ENCODE results near the gene LITAF.
"Not testable (repeated sequence)": the region's sequence is repeated elsewhere in the genome, so short reads cannot be mapped to it uniquely, and the experiment has no call there.

Gene LITAF

GRCh38 chr16:11605891-11606290 is 19.2 kb upstream of the LITAF start:
- H3K9ac ChIP-seq (ENCODE audit: low read length) = no peak overlapping the region
- no peaks in the 10 kb centered on the region for H3K9me3 ChIP-seq (ENCODE audit: insufficient read depth, low read length)
- no peaks in the 10 kb centered on the region for H3K79me2 ChIP-seq (ENCODE audit: insufficient read depth, low read length)
- H2AFZ ChIP-seq (ENCODE audit: low read depth, low read length, severe bottlenecking) = no peak overlapping the region
- H3K36me3 ChIP-seq (ENCODE audit: low read length) = no peaks in the 10 kb centered on the region
- no peaks in the 10 kb centered on the region for H3F3A ChIP-seq (ENCODE audit: insufficient read depth)
- no peaks in the 10 kb centered on the region for H3K27me3 ChIP-seq (ENCODE audit: low read length)
- no peak overlapping the region for H3K4me2 ChIP-seq (ENCODE audit: low read depth, low read length, poor library complexity, severe bottlenecking)
- H4K20me1 ChIP-seq (ENCODE audit: low read depth, low read length) = no peaks in the 10 kb centered on the region
- H3K4me3 ChIP-seq (ENCODE audit: insufficient read depth, low read length, poor library complexity, severe bottlenecking) = no peak overlapping the region
- no peak overlapping the region for H3K27ac ChIP-seq (ENCODE audit: low read depth, low read length)
- TF ChIP-seq EZH2phosphoT487 (conservative IDR thresholded peaks at IDR 0.05; ENCODE audit: low read length) = no peak
- TF ChIP-seq CTCF (IDR thresholded peaks at IDR 0.05; ENCODE audit: insufficient read depth, low read length, poor library complexity, severe bottlenecking) = no peak
- H3K9me2 ChIP-seq (replicated peaks; ENCODE audit: insufficient read depth, low read length) = no peaks in the 10 kb centered on the region

- Histone ChIP-seq H3K27ac (ENCODE audit: low read depth, low read length) (no peak overlapping the region), H3K9ac (ENCODE audit: low read length) (no peak overlapping the region), H3K36me3 (ENCODE audit: low read length) (no peaks in the 10 kb centered on the region), H4K20me1 (ENCODE audit: low read depth, low read length) (no peaks in the 10 kb centered on the region), H3K27me3 (ENCODE audit: low read length) (no peaks in the 10 kb centered on the region), H3K9me3 (ENCODE audit: insufficient read depth, low read length) (no peaks in the 10 kb centered on the region), H3K79me2 (ENCODE audit: insufficient read depth, low read length) (no peaks in the 10 kb centered on the region), H3K4me2 (ENCODE audit: low read depth, low read length, poor library complexity, severe bottlenecking) (no peak overlapping the region), H3K9me2 (replicated peaks; ENCODE audit: insufficient read depth, low read length) (no peaks in the 10 kb centered on the region), H3K4me3 (ENCODE audit: insufficient read depth, low read length, poor library complexity, severe bottlenecking) (no peak overlapping the region), H3F3A (ENCODE audit: insufficient read depth) (no peaks in the 10 kb centered on the region), H2AFZ (ENCODE audit: low read depth, low read length, severe bottlenecking) (no peak overlapping the region)
- TF ChIP-seq CTCF (IDR thresholded peaks at IDR 0.05; ENCODE audit: insufficient read depth, low read length, poor library complexity, severe bottlenecking) (no peak), EZH2phosphoT487 (conservative IDR thresholded peaks at IDR 0.05; ENCODE audit: low read length) (no peak)
Measured at GRCh38 chr16:11605564-11605886, 18.8 kb upstream of the LITAF start.

- no peak overlapping the region for H2AFZ ChIP-seq (ENCODE audit: low read depth, low read length, severe bottlenecking)
- TF ChIP-seq CTCF (IDR thresholded peaks at IDR 0.05; ENCODE audit: insufficient read depth, low read length, poor library complexity, severe bottlenecking) (no peak), EZH2phosphoT487 (conservative IDR thresholded peaks at IDR 0.05; ENCODE audit: low read length) (no peak)
- no peaks in the 10 kb centered on the region for H3K9me3 ChIP-seq (ENCODE audit: insufficient read depth, low read length)
- no peaks in the 10 kb centered on the region for H3K27me3 ChIP-seq (ENCODE audit: low read length)
- no peak overlapping the region for H3K4me2 ChIP-seq (ENCODE audit: low read depth, low read length, poor library complexity, severe bottlenecking)
- H3K9me2 ChIP-seq (replicated peaks; ENCODE audit: insufficient read depth, low read length) = no peaks in the 10 kb centered on the region
- H3K36me3 ChIP-seq (ENCODE audit: low read length) = no peaks in the 10 kb centered on the region
- no peaks in the 10 kb centered on the region for H4K20me1 ChIP-seq (ENCODE audit: low read depth, low read length)
- no peak overlapping the region for H3K4me3 ChIP-seq (ENCODE audit: insufficient read depth, low read length, poor library complexity, severe bottlenecking)
- H3K27ac ChIP-seq (ENCODE audit: low read depth, low read length) = no peak overlapping the region
- no peaks in the 10 kb centered on the region for H3K79me2 ChIP-seq (ENCODE audit: insufficient read depth, low read length)
- H3F3A ChIP-seq (ENCODE audit: insufficient read depth) = no peaks in the 10 kb centered on the region
- H3K9ac ChIP-seq (ENCODE audit: low read length) = no peak overlapping the region
Measured at GRCh38 chr16:11604783-11605563, 18.3 kb upstream of the LITAF start.

- H3F3A ChIP-seq (ENCODE audit: insufficient read depth); H3K4me3 ChIP-seq (ENCODE audit: insufficient read depth, low read length, poor library complexity, severe bottlenecking); H3K4me2 ChIP-seq (ENCODE audit: low read depth, low read length, poor library complexity, severe bottlenecking); H3K79me2 ChIP-seq (ENCODE audit: insufficient read depth, low read length); H2AFZ ChIP-seq (ENCODE audit: low read depth, low read length, severe bottlenecking); H4K20me1 ChIP-seq (ENCODE audit: low read depth, low read length); H3K36me3 ChIP-seq (ENCODE audit: low read length); H3K27me3 ChIP-seq (ENCODE audit: low read length); H3K9ac ChIP-seq (ENCODE audit: low read length); H3K9me3 ChIP-seq (ENCODE audit: insufficient read depth, low read length); H3K9me2 ChIP-seq (replicated peaks; ENCODE audit: insufficient read depth, low read length); H3K27ac ChIP-seq (ENCODE audit: low read depth, low read length): not testable (repeated sequence)
Measured at GRCh38 chr16:11604296-11604695, 17.6 kb upstream of the LITAF start.

Measured in SU-DHL-6 (cell line).